Measurements from ENCODE around the gene ISLR. TPM values are rescaled to one million over a fixed set of nuclear protein-coding genes. Genes with fewer than 3 reads are reported as not detected.

Gene ISLR
- total and polyA plus RNA-seq, 2 of the 8 experiments (the other 6 are each of a cell fraction or from before 2014, with no cell fraction given), result 0.29 to 0.35 TPM

Small RNA genes lying within 50 kb of the gene (small RNA-seq; reads per million reads assigned to genes)
- not detected for gene RF00017 (ENCODE audit: insufficient read depth)

Other genes starting within 250 kb of the ISLR start
- gene LOXL1, start 247.2 kb upstream of the ISLR start, total RNA-seq (2021; fragmentation: NEBNext Ultra II Directional; extraction: Animal tissue kit (Norgen Biotek cat#: 25700)), result 8.1 and 9.3 TPM in 2 replicates
- 14.4 and 22.7 TPM in 2 replicates for gene LOXL1, start 247.2 kb upstream of the ISLR start, polyA plus RNA-seq (2011; rRNA removed)
- 2.6 and 3.8 TPM in 2 replicates for gene STOML1, start 181.4 kb upstream of the ISLR start, total RNA-seq (2021; fragmentation: NEBNext Ultra II Directional; extraction: Animal tissue kit (Norgen Biotek cat#: 25700))
- 3.2 and 6.4 TPM in 2 replicates for gene STOML1, start 181.4 kb upstream of the ISLR start, polyA plus RNA-seq (2011; rRNA removed)
- gene PML, start 179.0 kb upstream of the ISLR start, total RNA-seq (2021; fragmentation: NEBNext Ultra II Directional; extraction: Animal tissue kit (Norgen Biotek cat#: 25700)), result 30.3 and 31.2 TPM in 2 replicates
- 14.9 and 30.4 TPM in 2 replicates for gene PML, start 179.0 kb upstream of the ISLR start, polyA plus RNA-seq (2011; rRNA removed)
- 0.80 and 3.3 TPM in 2 replicates for gene GOLGA6A, start 91.2 kb upstream of the ISLR start, total RNA-seq (2021; fragmentation: NEBNext Ultra II Directional; extraction: Animal tissue kit (Norgen Biotek cat#: 25700))
- 1.0 and 2.1 TPM in 2 replicates for gene GOLGA6A, start 91.2 kb upstream of the ISLR start, polyA plus RNA-seq (2011; rRNA removed)
- 0.23 and 0.58 TPM in 2 replicates for gene ISLR2, start 43.1 kb upstream of the ISLR start, total RNA-seq (2021; fragmentation: NEBNext Ultra II Directional; extraction: Animal tissue kit (Norgen Biotek cat#: 25700))
- 0.30 and 0.47 TPM in 2 replicates for gene ISLR2, start 43.1 kb upstream of the ISLR start, polyA plus RNA-seq (2011; rRNA removed)
- gene STRA6, start 29.1 kb downstream of the ISLR start, total RNA-seq (2021; fragmentation: NEBNext Ultra II Directional; extraction: Animal tissue kit (Norgen Biotek cat#: 25700)), result 7.6 and 9.3 TPM in 2 replicates
- 14.5 and 21.0 TPM in 2 replicates for gene STRA6, start 29.1 kb downstream of the ISLR start, polyA plus RNA-seq (2011; rRNA removed)
- gene CCDC33, start 62.6 kb downstream of the ISLR start, total RNA-seq (2021; fragmentation: NEBNext Ultra II Directional; extraction: Animal tissue kit (Norgen Biotek cat#: 25700)), result 1.0 and 2.0 TPM in 2 replicates
- gene CCDC33, start 62.6 kb downstream of the ISLR start, polyA plus RNA-seq (2011; rRNA removed), result 2.7 and 3.3 TPM in 2 replicates
- gene CYP11A1, start 193.9 kb downstream of the ISLR start, total RNA-seq (2021; fragmentation: NEBNext Ultra II Directional; extraction: Animal tissue kit (Norgen Biotek cat#: 25700)), result 1.9 and 3.3 TPM in 2 replicates
- 7.2 and 7.5 TPM in 2 replicates for gene CYP11A1, start 193.9 kb downstream of the ISLR start, polyA plus RNA-seq (2011; rRNA removed)

Measured in H1 (cell line).